ENCODE results near the gene IL31.
"Not testable (repeated sequence)": the region's sequence is repeated elsewhere in the genome, so short reads cannot be mapped to it uniquely, and the experiment has no call there.

The IL31 gene

GRCh38 chr12:122190842-122191668, 17.0 kb upstream of the IL31 start:
- peak; percentile 76 for DNase-seq

GRCh38 chr12:122189626-122190475, 15.8 kb upstream of the IL31 start:
- DNase-seq, result no peak

- DNase-seq, result no peak
Observed at GRCh38 chr12:122187466-122187865, 13.4 kb upstream of the IL31 start.

GRCh38 chr12:122185494-122186082, 11.6 kb upstream of the IL31 start:
- no peak for DNase-seq

- no peak for DNase-seq
Observed at GRCh38 chr12:122185079-122185478, 11.1 kb upstream of the IL31 start.

GRCh38 chr12:122184517-122184916, 10.5 kb upstream of the IL31 start:
- no peak for DNase-seq

GRCh38 chr12:122183588-122183940, 9.5 kb upstream of the IL31 start:
- DNase-seq, result no peak

GRCh38 chr12:122182887-122183587, 9.0 kb upstream of the IL31 start, which contains the start of gene LRRC43:
TSS of gene LRRC43 (plus strand) at chr12:122183123. CDS start at chr12:122183145, 22 bp downstream.
- DNase-seq, result no peak

GRCh38 chr12:122176473-122176872, 2.5 kb upstream of the IL31 start:
- not testable (repeated sequence) for DNase-seq

- DNase-seq, result no peak
Observed at GRCh38 chr12:122172262-122172939, 1.6 kb downstream of the IL31 start.

- DNase-seq, result no peak
Observed at GRCh38 chr12:122171399-122171798, 2.6 kb downstream of the IL31 start.

- DNase-seq, result no peak
Observed at GRCh38 chr12:122168492-122168891, 5.5 kb downstream of the IL31 start.

GRCh38 chr12:122167356-122167925, 6.6 kb downstream of the IL31 start:
- no peak for DNase-seq

GRCh38 chr12:122166422-122167349, 7.3 kb downstream of the IL31 start:
- no peak for DNase-seq

GRCh38 chr12:122162976-122163375, 11.0 kb downstream of the IL31 start:
- no peak for DNase-seq

GRCh38 chr12:122161682-122162081, 12.3 kb downstream of the IL31 start:
- no peak for DNase-seq

GRCh38 chr12:122160761-122161160, 13.3 kb downstream of the IL31 start:
- no peak for DNase-seq

GRCh38 chr12:122159882-122160281, 14.1 kb downstream of the IL31 start:
- DNase-seq, result no peak

- DNase-seq, result no peak
Observed at GRCh38 chr12:122158700-122159285, 15.2 kb downstream of the IL31 start.

- peak; percentile 89 for DNase-seq
Observed at GRCh38 chr12:122155705-122156104, 18.3 kb downstream of the IL31 start.
